Karpas-422 (cell line): ENCODE results near the gene KIF5A. TPM values are rescaled to one million over a fixed set of nuclear protein-coding genes. Genes with fewer than 3 reads are reported as not detected.
"Not testable (repeated sequence)": the region's sequence is repeated elsewhere in the genome, so short reads cannot be mapped to it uniquely, and the experiment has no call there.

ENCODE experiments used
- DNase-seq: peaks from one replicate; pipeline ENCODE4 v3.0.0-alpha.2; 2015
- H2AFZ ChIP-seq: fragments of 200-600 bp; sonication (generic); 2 replicates; pipeline ENCODE4 v1.6.1; 2014; ENCODE audit warnings: antibody characterized with exemption, low read length, mixed read lengths
- H3K27ac ChIP-seq: fragments of 200-600 bp; sonication (generic); 2 replicates; pipeline ENCODE4 v1.5.1; 2014; ENCODE audit warnings: mild to moderate bottlenecking, low read length, moderate library complexity
- H3K27me3 ChIP-seq: fragments of 200-600 bp; sonication (generic); 2 replicates; pipeline ENCODE4 v1.6.1; 2014; ENCODE audit warnings: low read length, mixed read lengths
- H3K36me3 ChIP-seq: fragments of 200-600 bp; sonication (generic); 2 replicates; pipeline ENCODE4 v1.6.1; 2014; ENCODE audit warnings: low read length, mixed read lengths; ENCODE audit not compliant: insufficient read depth
- H3K4me1 ChIP-seq: fragments of 200-600 bp; sonication (generic); 2 replicates; pipeline ENCODE4 v1.6.1; 2014; ENCODE audit warnings: mild to moderate bottlenecking, low read length, mixed read lengths
- H3K4me2 ChIP-seq: fragments of 200-600 bp; sonication (generic); 2 replicates; pipeline ENCODE4 v1.6.1; 2014; ENCODE audit warnings: low read length, low read depth, mild to moderate bottlenecking; ENCODE audit not compliant: poor library complexity, severe bottlenecking
- H3K4me3 ChIP-seq: fragments of 200-600 bp; sonication (generic); 2 replicates; pipeline ENCODE4 v1.5.1; 2014; ENCODE audit warnings: mild to moderate bottlenecking, antibody characterized with exemption, low read length, mixed read lengths
- H3K79me2 ChIP-seq: fragments of 200-600 bp; sonication (generic); 2 replicates; pipeline ENCODE4 v1.6.1; 2014; ENCODE audit warnings: mild to moderate bottlenecking, low read length, mixed read lengths
- H3K9ac ChIP-seq: fragments of 200-600 bp; sonication (generic); 2 replicates; pipeline ENCODE4 v1.6.0; 2014; ENCODE audit warnings: low read length
- H3K9me2 ChIP-seq: fragments of 200-600 bp; sonication (generic), shearing (Covaris generic); replicated peaks from 2 replicates; pipeline ENCODE4 v1.6.0; 2014; ENCODE audit warnings: mild to moderate bottlenecking, low read length, moderate library complexity; ENCODE audit not compliant: insufficient read depth
- H3K9me3 ChIP-seq: fragments of 300-700, 200-600 bp; sonication (generic); 2 replicates; pipeline ENCODE4 v1.6.1; 2014; ENCODE audit warnings: low read length, mixed read lengths
- H4K20me1 ChIP-seq: fragments of 200-600 bp; sonication (generic); 2 replicates; pipeline ENCODE4 v1.6.1; 2014; ENCODE audit warnings: mild to moderate bottlenecking, antibody characterized with exemption, low read length, low read depth; ENCODE audit not compliant: insufficient read depth
- total RNA-seq: library from RNA; depleted of rRNA; stranded (reverse); fragments of >200 nt; shearing (Covaris generic); gene quantifications from 2 replicates; pipeline ENCODE4 v1.2.3, GENCODE V29; 2014; ENCODE audit warnings: low replicate concordance

KIF5A gene
- total RNA-seq, 1 experiment from 2014 or later = 21.5 TPM

DNA sequence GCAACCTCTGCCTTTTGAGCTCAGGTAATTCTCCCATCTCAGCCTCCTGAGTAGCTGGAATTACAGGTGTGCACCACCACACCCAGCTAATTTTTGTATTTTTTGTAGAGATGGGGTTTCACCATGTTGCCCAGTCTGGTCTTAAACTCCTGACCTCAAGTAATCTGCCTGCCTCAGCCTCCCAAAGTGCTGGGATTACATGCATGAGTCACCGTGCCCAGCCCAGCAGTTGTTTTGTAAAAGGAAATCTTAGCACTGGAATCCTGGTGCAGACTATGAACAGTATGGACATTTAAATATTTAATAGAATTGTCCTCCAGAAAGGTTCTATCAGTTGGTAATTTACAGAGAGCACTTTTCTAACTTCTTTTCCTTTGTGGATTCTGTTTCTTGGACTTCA is 11.3 kb downstream of the KIF5A start:
- not testable (repeated sequence) for H3K4me3 ChIP-seq, H3K4me2 ChIP-seq, H3K27ac ChIP-seq, H4K20me1 ChIP-seq, H3K9me2 ChIP-seq, H3K27me3 ChIP-seq, H2AFZ ChIP-seq, DNase-seq, H3K9me3 ChIP-seq, H3K9ac ChIP-seq
- Histone ChIP-seq H3K36me3 (peaks cover 22% of the 10 kb centered on the region; the same call in 1 of the 2 replicates), H3K4me1 (peaks cover 10% of the 10 kb centered on the region), H3K79me2 (peaks cover 54% of the 10 kb centered on the region)

DNA sequence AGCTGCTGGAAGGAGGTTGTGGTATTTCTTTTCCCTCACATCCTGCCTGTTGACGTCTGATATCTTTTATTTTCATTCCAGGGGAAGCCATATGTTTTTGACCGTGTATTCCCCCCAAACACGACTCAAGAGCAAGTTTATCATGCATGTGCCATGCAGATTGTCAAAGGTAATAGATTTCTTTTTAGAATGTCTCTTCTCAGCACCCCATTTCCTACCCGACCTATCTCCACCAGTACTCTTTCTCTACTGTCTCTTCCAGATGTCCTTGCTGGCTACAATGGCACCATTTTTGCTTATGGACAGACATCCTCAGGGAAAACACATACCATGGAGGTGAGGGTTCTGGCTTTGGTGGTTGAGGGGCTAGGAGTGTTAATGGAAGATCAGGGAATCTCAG is 13.5 kb downstream of the KIF5A start:
- H3K4me2 ChIP-seq = no peak overlapping the region
- H3K36me3 ChIP-seq = peaks cover 15% of the 10 kb centered on the region; the same call in 1 of the 2 replicates
- H3K4me1 ChIP-seq = peaks cover 10% of the 10 kb centered on the region
- no peak overlapping the region for H2AFZ ChIP-seq
- DNase-seq = no peak
- H3K4me3 ChIP-seq = no peak overlapping the region
- H3K27ac ChIP-seq = no peak overlapping the region
- no peaks in the 10 kb centered on the region for H3K9me3 ChIP-seq
- H4K20me1 ChIP-seq = no peaks in the 10 kb centered on the region
- no peaks in the 10 kb centered on the region for H3K9me2 ChIP-seq
- no peak overlapping the region for H3K9ac ChIP-seq
- H3K79me2 ChIP-seq = peaks cover 38% of the 10 kb centered on the region
- H3K27me3 ChIP-seq = no peaks in the 10 kb centered on the region

DNA sequence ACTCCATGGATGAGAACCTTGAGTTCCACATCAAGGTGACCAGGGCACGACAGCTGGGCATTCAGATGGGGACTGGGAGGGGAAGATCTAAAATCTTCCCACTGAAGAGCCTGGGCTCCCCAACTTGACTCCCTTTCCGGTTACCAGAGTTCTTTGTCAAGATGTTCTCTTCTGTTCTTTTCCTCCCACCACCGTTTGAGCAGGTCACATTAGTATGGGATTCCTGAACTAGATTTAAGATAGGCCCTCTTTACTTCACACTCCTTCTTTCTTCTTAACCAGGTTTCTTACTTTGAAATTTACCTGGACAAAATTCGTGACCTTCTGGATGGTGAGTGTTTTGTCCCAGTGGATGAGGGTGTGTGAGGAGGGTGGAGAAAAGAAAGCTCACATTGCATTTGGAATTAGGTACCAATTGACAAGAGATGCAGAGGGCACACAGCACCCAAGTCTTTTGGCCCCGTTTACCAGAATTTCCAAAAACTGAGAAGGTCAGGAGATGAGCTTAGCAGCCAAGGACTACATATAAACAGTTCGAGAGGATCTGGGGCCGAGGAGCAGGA is 14.4 kb downstream of the KIF5A start:
- Histone ChIP-seq H3K36me3 (peaks cover 22% of the 10 kb centered on the region), H2AFZ (no peak overlapping the region), H3K4me1 (peaks cover 10% of the 10 kb centered on the region), H3K4me3 (no peak overlapping the region), H3K4me2 (no peak overlapping the region), H3K9me3 (no peaks in the 10 kb centered on the region), H3K9me2 (no peaks in the 10 kb centered on the region), H3K79me2 (peaks cover 29% of the 10 kb centered on the region), H3K27me3 (no peaks in the 10 kb centered on the region), H3K9ac (no peak overlapping the region), H4K20me1 (no peaks in the 10 kb centered on the region), H3K27ac (no peak overlapping the region)
- DNase-seq = no peak

DNA sequence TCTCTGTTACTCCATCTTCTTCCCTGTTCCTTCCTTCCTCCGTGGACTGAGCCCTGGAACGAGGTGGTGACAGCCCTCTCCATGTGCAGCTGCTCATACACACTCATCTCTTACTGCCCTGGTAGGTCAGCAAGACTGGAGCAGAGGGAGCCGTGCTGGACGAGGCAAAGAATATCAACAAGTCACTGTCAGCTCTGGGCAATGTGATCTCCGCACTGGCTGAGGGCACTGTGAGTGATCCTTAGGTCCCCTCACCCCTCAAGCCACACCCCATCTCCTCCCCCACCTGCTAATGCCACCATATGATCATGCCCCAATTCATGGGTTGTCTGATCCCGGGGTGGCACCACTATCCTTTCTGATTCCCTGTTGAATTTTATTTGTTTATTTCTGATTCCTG is 19.0 kb downstream of the KIF5A start:
- H2AFZ ChIP-seq = no peak overlapping the region
- H3K4me2 ChIP-seq = no peak overlapping the region
- no peak overlapping the region for H3K9ac ChIP-seq
- H3K4me3 ChIP-seq = no peak overlapping the region
- H3K4me1 ChIP-seq = no peaks in the 10 kb centered on the region
- no peaks in the 10 kb centered on the region for H3K79me2 ChIP-seq
- H3K9me2 ChIP-seq = no peaks in the 10 kb centered on the region
- H3K27ac ChIP-seq = no peak overlapping the region
- H3K27me3 ChIP-seq = no peaks in the 10 kb centered on the region
- H3K9me3 ChIP-seq = no peaks in the 10 kb centered on the region
- no peaks in the 10 kb centered on the region for H4K20me1 ChIP-seq
- H3K36me3 ChIP-seq = peaks cover 42% of the 10 kb centered on the region
- no peak for DNase-seq

DNA sequence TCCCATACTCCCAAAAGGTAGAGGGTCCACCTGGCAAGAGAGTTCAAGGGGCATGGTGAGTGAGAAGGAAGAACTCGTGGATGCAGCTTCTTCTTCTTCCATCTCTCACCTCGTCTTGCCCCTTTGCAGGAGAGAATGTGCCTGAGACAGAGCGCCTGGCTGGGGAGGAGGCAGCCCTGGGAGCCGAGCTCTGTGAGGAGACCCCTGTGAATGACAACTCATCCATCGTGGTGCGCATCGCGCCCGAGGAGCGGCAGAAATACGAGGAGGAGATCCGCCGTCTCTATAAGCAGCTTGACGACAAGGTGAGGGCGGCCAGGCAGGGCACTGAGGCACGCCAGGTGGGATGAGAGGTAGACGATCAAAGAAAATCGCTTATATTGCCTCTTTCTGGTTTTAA is 20.0 kb downstream of the KIF5A start:
- no peaks in the 10 kb centered on the region for H3K9me3 ChIP-seq
- peaks cover 35% of the 10 kb centered on the region for H3K36me3 ChIP-seq
- no peak for DNase-seq

DNA sequence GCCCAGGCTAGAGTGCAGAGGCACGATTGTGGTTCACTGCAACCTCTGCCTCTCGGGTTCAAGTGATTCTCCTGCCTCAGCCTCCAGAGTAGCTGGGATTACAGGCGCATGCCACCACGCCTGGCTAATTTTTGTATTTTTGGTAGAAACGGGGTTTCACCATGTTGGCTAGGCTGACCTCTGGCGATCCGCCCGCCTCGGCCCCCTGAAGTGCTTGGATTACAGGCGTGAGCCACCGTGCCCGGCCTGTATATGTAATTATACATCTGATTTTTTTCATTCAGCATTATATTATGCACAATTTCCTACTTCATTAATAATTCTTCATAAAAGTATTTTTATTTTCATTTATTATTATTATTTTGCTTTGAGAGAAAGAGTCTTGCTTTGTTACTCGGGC is 20.6 kb downstream of the KIF5A start:
- H3K9me3 ChIP-seq, H3K4me1 ChIP-seq, H3K79me2 ChIP-seq, H3K27me3 ChIP-seq, H3K9ac ChIP-seq, H3K27ac ChIP-seq, H3K9me2 ChIP-seq, H3K4me3 ChIP-seq, DNase-seq, H2AFZ ChIP-seq, H3K4me2 ChIP-seq, H4K20me1 ChIP-seq: not testable (repeated sequence)
- H3K36me3 ChIP-seq = peaks cover 37% of the 10 kb centered on the region

More for the DNA sequence above, 20.0 kb downstream of the KIF5A start:
- no peak overlapping the region for H2AFZ ChIP-seq
- no peak overlapping the region for H3K4me3 ChIP-seq
- no peaks in the 10 kb centered on the region for H3K27me3 ChIP-seq
- no peak overlapping the region for H3K27ac ChIP-seq
- H4K20me1 ChIP-seq = no peaks in the 10 kb centered on the region
- no peaks in the 10 kb centered on the region for H3K79me2 ChIP-seq
- H3K4me1 ChIP-seq = no peaks in the 10 kb centered on the region
- H3K4me2 ChIP-seq = no peak overlapping the region
- H3K9ac ChIP-seq = no peak overlapping the region
- no peaks in the 10 kb centered on the region for H3K9me2 ChIP-seq

DNA sequence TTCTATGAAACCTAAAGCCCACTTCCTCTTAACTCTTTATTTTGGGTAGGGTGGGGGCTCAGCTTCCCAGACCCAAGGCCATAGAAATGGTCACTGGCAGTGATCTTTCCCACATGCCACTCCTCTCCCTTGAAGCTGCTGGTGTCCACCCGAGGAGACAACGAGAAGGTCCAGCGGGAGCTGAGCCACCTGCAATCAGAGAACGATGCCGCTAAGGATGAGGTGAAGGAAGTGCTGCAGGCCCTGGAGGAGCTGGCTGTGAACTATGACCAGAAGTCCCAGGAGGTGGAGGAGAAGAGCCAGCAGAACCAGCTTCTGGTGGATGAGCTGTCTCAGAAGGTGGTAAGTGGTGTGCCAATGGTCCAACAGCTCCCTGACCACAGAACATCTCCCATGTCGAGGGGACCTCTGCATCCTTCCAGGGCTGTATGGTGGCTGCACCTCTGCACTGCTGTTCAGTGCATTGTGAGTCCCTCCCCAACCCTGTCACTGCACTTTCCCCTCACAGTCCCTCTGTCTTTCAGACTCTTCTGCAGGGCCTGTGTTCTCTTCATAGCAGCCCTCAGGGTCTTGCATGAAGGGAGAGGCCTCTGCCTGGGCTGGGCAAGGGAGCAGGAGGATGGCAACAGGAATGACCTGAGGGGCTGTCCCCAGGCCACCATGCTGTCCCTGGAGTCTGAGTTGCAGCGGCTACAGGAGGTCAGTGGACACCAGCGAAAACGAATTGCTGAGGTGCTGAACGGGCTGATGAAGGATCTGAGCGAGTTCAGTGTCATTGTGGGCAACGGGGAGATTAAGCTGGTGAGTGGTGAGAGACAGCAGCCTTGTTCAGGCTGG is 22.3 kb downstream of the KIF5A start:
- Histone ChIP-seq H3K27me3 (no peaks in the 10 kb centered on the region), H3K4me1 (no peaks in the 10 kb centered on the region), H4K20me1 (no peaks in the 10 kb centered on the region), H3K4me2 (no peak overlapping the region), H3K79me2 (no peaks in the 10 kb centered on the region), H3K4me3 (no peak overlapping the region), H3K9ac (no peak overlapping the region), H3K9me3 (no peaks in the 10 kb centered on the region), H3K9me2 (no peaks in the 10 kb centered on the region), H3K27ac (no peak overlapping the region), H3K36me3 (peaks cover 50% of the 10 kb centered on the region), H2AFZ (no peak overlapping the region)
- no peak for DNase-seq

DNA sequence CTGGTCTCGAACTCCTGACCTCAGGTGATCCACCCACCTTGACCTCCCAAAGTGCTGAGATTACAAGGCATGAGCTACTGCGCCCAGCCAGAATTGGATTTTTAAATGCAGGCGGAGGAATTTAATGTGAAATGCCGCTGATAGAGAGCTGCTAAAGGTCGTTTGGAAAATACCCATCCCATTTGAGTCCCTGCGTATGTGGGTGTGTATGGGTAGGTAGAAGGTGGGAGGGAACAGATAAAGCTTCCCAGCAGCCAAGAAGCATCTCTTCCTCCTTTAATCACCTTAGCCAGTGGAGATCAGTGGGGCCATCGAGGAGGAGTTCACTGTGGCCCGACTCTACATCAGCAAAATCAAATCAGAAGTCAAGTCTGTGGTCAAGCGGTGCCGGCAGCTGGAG is 25.0 kb downstream of the KIF5A start:
- Histone ChIP-seq H3K4me1 (no peaks in the 10 kb centered on the region), H3K4me3 (no peak overlapping the region), H3K36me3 (peaks cover 44% of the 10 kb centered on the region; the same call in 1 of the 2 replicates), H3K9ac (no peak overlapping the region), H3K9me2 (no peaks in the 10 kb centered on the region), H4K20me1 (no peaks in the 10 kb centered on the region), H3K27me3 (no peaks in the 10 kb centered on the region), H3K79me2 (no peaks in the 10 kb centered on the region), H3K4me2 (no peak overlapping the region), H3K27ac (no peak overlapping the region), H3K9me3 (no peaks in the 10 kb centered on the region), H2AFZ (no peak overlapping the region)
- no peak for DNase-seq
